ENCODE data around the gene SIRPG.

DNA sequence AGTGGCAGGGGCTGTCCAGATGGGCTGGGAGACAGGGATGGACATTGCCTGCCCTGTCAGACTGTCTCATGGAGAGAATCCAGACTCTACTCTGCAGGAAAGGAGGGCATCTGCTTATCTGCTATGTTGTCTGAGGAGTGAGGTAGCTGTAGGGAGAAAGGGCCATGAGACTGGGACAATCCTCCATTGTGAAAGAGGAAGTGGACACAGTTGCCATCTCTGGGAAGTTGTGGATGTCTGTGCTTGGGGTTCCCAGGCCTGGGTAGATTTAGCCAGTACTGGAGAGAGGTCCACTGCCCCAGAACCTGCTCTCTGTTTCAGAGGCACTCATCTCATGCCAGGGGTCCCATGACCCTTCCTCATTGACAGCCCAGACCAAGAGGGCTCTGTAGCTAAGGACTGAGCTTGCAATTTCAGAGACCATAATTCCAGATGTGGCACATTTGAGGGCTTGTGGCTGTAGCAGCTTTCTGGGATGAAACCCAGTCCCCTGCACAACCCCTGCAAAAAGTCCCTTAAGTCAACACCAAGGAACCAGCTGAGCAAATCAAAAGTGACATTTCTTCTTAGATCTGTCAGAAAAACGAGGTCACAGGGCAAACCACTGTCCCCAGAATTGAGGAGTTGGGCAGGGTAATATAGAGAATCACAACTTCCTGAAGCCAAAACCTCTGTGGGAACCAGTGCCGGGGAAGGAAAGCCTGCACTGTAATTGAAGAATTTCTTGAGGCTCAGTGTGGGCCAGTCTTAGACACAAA, 4.1 kb upstream of the SIRPG start:
- no peak for TF ChIP-seq POLR2AphosphoS5 (IDR thresholded peaks at IDR 0.05; ENCODE audit: low read length)
- TF ChIP-seq CBFB (IDR thresholded peaks at IDR 0.05; ENCODE audit: low read depth): no peak
- no peak for TF ChIP-seq RBBP5 (conservative IDR thresholded peaks at IDR 0.05)
- no peak for TF ChIP-seq NR2C2 (IDR thresholded peaks at IDR 0.05; ENCODE audit: borderline replicate concordance, control insufficient read depth, insufficient read length, low read depth)
- TF ChIP-seq POLR2AphosphoS2 (IDR thresholded peaks at IDR 0.05; ENCODE audit: low read depth, low read length): no peak
- TF ChIP-seq, protein P1, sequence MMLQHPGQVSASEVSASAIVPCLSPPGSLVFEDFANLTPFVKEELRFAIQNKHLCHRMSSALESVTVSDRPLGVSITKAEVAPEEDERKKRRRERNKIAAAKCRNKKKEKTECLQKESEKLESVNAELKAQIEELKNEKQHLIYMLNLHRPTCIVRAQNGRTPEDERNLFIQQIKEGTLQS (IDR thresholded peaks at IDR 0.05; ENCODE audit: borderline replicate concordance, extremely low read depth, low read depth, low read length): no peak
- no peak for TF ChIP-seq HDAC2 (IDR thresholded peaks at IDR 0.05)

Measured in GM12878 (cell line).